Measurements from ENCODE around the gene TMEM131L. TPM values are rescaled to one million over a fixed set of nuclear protein-coding genes. Genes with fewer than 3 reads are reported as not detected.

The TMEM131L gene
- total and polyA plus RNA-seq, 2 donors (not counting 3 experiments of a cell fraction or from before 2014, with no cell fraction given), result 7.7 to 21.2 TPM

- DNase-seq (ENCODE audit: low read depth, low spot score), result no peak
- ChIA-PET POLR2A (no interaction called here), CTCF (interaction anchor here (2.3 to 2.5 kb wide), 2 partner anchors 40 to 83 kb away, joined by 9 to 13 read pairs; no protein-coding TSS in a partner anchor)
- no peak overlapping the region for H3K27ac ChIP-seq (ENCODE audit: insufficient read depth, low read depth, low read length)
- BruUV-seq (replicated peaks), result no TSS peak
- FAIRE-seq, result no peak
- no peak overlapping the region for H2AFZ ChIP-seq (ENCODE audit: low read depth, low read length)
- no peaks in the 10 kb centered on the region for H4K20me1 ChIP-seq (replicated peaks; ENCODE audit: control insufficient read depth, extremely low read depth, insufficient read depth, low read length)
- no peaks in the 10 kb centered on the region for H3K27me3 ChIP-seq (ENCODE audit: control insufficient read depth in 2 of 2, insufficient read depth in 2 of 2, low read length in 2 of 2)
- intact Hi-C loops (cut with micrococcal nuclease) (loop anchor here (1.0 kb wide), 1 partner anchor 22 kb away; no protein-coding TSS in a partner anchor), dilution Hi-C loops (cut with MboI; ENCODE audit: extremely low pct_ligation_motif_present, low sequenced_read_pairs) (no loop called here)
- peaks cover 2% of the 10 kb centered on the region for H3K9me1 ChIP-seq (replicated peaks; ENCODE audit: control insufficient read depth, extremely low read depth, insufficient read depth, low read length)
- no peak overlapping the region for H3K9ac ChIP-seq (replicated peaks; ENCODE audit: extremely low read depth, insufficient read depth, low read length)
- H3K4me1 ChIP-seq (ENCODE audit: control insufficient read depth, extremely low read depth, insufficient read depth, low read length), result peaks cover 27% of the 10 kb centered on the region
- no peaks in the 10 kb centered on the region for H3K9me3 ChIP-seq (replicated peaks; ENCODE audit: control insufficient read depth, insufficient read depth, low read length)
- peaks cover 7% of the 10 kb centered on the region for H3K79me2 ChIP-seq (ENCODE audit: control insufficient read depth, insufficient read depth, low read length)
- no peak for TF ChIP-seq POLR2A (IDR thresholded peaks at IDR 0.05; ENCODE audit: low read depth, low read length)
- TF ChIP-seq GATA2 (IDR thresholded peaks at IDR 0.05; ENCODE audit: insufficient read depth, insufficient read length, low read depth, low read length), result no peak
- TF ChIP-seq MAX (IDR thresholded peaks at IDR 0.05; ENCODE audit: insufficient read depth, insufficient read length), result no peak
- H3K4me2 ChIP-seq (ENCODE audit: insufficient read depth, low read length), result no peak overlapping the region
- no peak overlapping the region for H3K4me3 ChIP-seq (replicated peaks in 1 of 3; ENCODE audit: insufficient read depth in 1 of 3, low read depth in 1 of 3, low read length in 3 of 3)
- H3K36me3 ChIP-seq (ENCODE audit: control insufficient read depth in 2 of 2, extremely low read depth in 1 of 2, insufficient read depth in 2 of 2, low read length in 2 of 2), result no peaks in the 10 kb centered on the region
Measured at GRCh38 chr4:153490985-153491483, 24.9 kb downstream of the TMEM131L start.

GRCh38 chr4:153494562-153494961 is 28.4 kb downstream of the TMEM131L start:
- FAIRE-seq, result no peak
- no peak overlapping the region for H3K27ac ChIP-seq (ENCODE audit: insufficient read depth, low read depth, low read length)
- POLR2A ChIA-PET, result interaction anchor here (0.6 kb wide), 1 partner anchor 11 kb away, joined by 8 read pairs; no protein-coding TSS in a partner anchor
- H3K9ac ChIP-seq (replicated peaks; ENCODE audit: extremely low read depth, insufficient read depth, low read length), result no peak overlapping the region
- no peaks in the 10 kb centered on the region for H3K36me3 ChIP-seq (ENCODE audit: control insufficient read depth in 2 of 2, extremely low read depth in 1 of 2, insufficient read depth in 2 of 2, low read length in 2 of 2)
- no peaks in the 10 kb centered on the region for H3K9me3 ChIP-seq (replicated peaks; ENCODE audit: control insufficient read depth, insufficient read depth, low read length)
- peaks cover 10% of the 10 kb centered on the region for H3K4me1 ChIP-seq (ENCODE audit: control insufficient read depth, extremely low read depth, insufficient read depth, low read length)
- dilution Hi-C loops (cut with MboI; ENCODE audit: extremely low pct_ligation_motif_present, low sequenced_read_pairs) (no loop called here), intact Hi-C loops (cut with micrococcal nuclease) (no loop called here)
- no peak overlapping the region for H3K4me2 ChIP-seq (ENCODE audit: insufficient read depth, low read length)
- peaks cover 2% of the 10 kb centered on the region for H3K9me1 ChIP-seq (replicated peaks; ENCODE audit: control insufficient read depth, extremely low read depth, insufficient read depth, low read length)
- TF ChIP-seq POLR2AphosphoS5 (IDR thresholded peaks at IDR 0.05; ENCODE audit: insufficient read depth, low read depth, low read length) (no peak), MAX (IDR thresholded peaks at IDR 0.05; ENCODE audit: insufficient read depth, insufficient read length) (no peak), EZH2 (IDR thresholded peaks at IDR 0.05; ENCODE audit: borderline replicate concordance, low read depth, low read length, severe bottlenecking) (no peak), MYC (IDR thresholded peaks at IDR 0.05; ENCODE audit: low read depth, low read length) (no peak), GATA2 (IDR thresholded peaks at IDR 0.05; ENCODE audit: insufficient read depth, insufficient read length, low read depth, low read length) (no peak), FOS (IDR thresholded peaks at IDR 0.05; ENCODE audit: borderline replicate concordance, insufficient read depth, low read length) (no peak), CTCF (IDR thresholded peaks at IDR 0.05; ENCODE audit: extremely low read depth in 1 of 2, insufficient read depth in 1 of 2, low read depth in 1 of 2, low read length in 2 of 2) (no peak), JUN (IDR thresholded peaks at IDR 0.05; ENCODE audit: borderline replicate concordance, insufficient read depth, insufficient read length, low read depth) (no peak), POLR2A (IDR thresholded peaks at IDR 0.05; ENCODE audit: low read depth, low read length) (no peak)
- CTCF ChIA-PET, result no interaction called here
- DNase-seq (ENCODE audit: low read depth, low spot score), result no peak
- no peaks in the 10 kb centered on the region for H3K27me3 ChIP-seq (ENCODE audit: control insufficient read depth in 2 of 2, insufficient read depth in 2 of 2, low read length in 2 of 2)
- no peak overlapping the region for H2AFZ ChIP-seq (ENCODE audit: low read depth, low read length)
- no peak overlapping the region for H3K4me3 ChIP-seq (replicated peaks in 1 of 3; ENCODE audit: insufficient read depth in 1 of 3, low read depth in 1 of 3, low read length in 3 of 3)
- no peaks in the 10 kb centered on the region for H4K20me1 ChIP-seq (replicated peaks; ENCODE audit: control insufficient read depth, extremely low read depth, insufficient read depth, low read length)
- BruUV-seq (replicated peaks), result no TSS peak
- H3K79me2 ChIP-seq (ENCODE audit: control insufficient read depth, insufficient read depth, low read length), result peaks cover 6% of the 10 kb centered on the region

All from endothelial cell of umbilical vein (primary cell).